Breast epithelium (tissue), 4 donors: Measurements from ENCODE around the gene RRP1. TPM values are rescaled to one million over a fixed set of nuclear protein-coding genes. Genes with fewer than 3 reads are reported as not detected.

Experiments used
- DNase-seq, 2 donors: peaks; one replicate each; pipeline ENCODE4 v3.0.0-alpha.2; 2019; ENCODE audit warnings: low spot score in 2 of 2
- H3K27ac ChIP-seq, 2 donors: fragments of 200-600 bp; sonication (generic) in 1 of 2; one replicate each; pipeline ENCODE4 v1.5.1; 2016 to 2019; ENCODE audit warnings: mild to moderate bottlenecking in 1 of 2
- H3K27me3 ChIP-seq, 2 donors: fragments of 200-600 bp; sonication (generic) in 1 of 2; one replicate each; pipeline versions ENCODE4 v1.5.1 to v1.6.0; 2017 to 2019; ENCODE audit warnings: control low read depth in 1 of 2, mild to moderate bottlenecking in 1 of 2
- H3K36me3 ChIP-seq: fragments of 200-600 bp; one replicate; pipeline ENCODE4 v1.5.1; 2019
- H3K4me1 ChIP-seq, 2 donors: fragments of 200-600 bp; sonication (generic); one replicate each; pipeline ENCODE4 v1.5.1; 2016 to 2019; ENCODE audit warnings: control low read depth in 1 of 2
- H3K4me3 ChIP-seq, 3 donors: fragments of 200-600 bp; sonication (generic); 1 replicate in 2 of 3; 2 replicates in 1 of 3; pipeline ENCODE4 v1.5.1; 2016 to 2019; ENCODE audit warnings: mild to moderate bottlenecking in 3 of 3, moderate library complexity in 2 of 3
- H3K9me3 ChIP-seq, 2 donors: fragments of 200-600 bp; sonication (generic) in 1 of 2; one replicate each; pipeline ENCODE4 v1.5.1; 2016 to 2019; ENCODE audit warnings: control low read depth in 1 of 2
- CTCF ChIP-seq, 3 donors: fragments of 450-650 bp; IDR thresholded peaks; one replicate each; pipeline ENCODE4 v1.5.1; 2016 to 2017; ENCODE audit warnings: antibody characterized with exemption in 3 of 3, mild to moderate bottlenecking in 3 of 3, moderate library complexity in 3 of 3
- POLR2A ChIP-seq: fragments of 450-650 bp; IDR thresholded peaks from one replicate; pipeline ENCODE4 v1.6.1; 2016; ENCODE audit warnings: antibody characterized with exemption, mild to moderate bottlenecking, moderate library complexity
- POLR2AphosphoS5 ChIP-seq, 3 donors: sonication (generic); formaldehyde crosslinking; IDR thresholded peaks; one replicate each; pipeline ENCODE4 v1.6.1; 2017; ENCODE audit warnings: antibody characterized with exemption in 3 of 3
- intact Hi-C: fragments of 100-400 bp; cut with DNase I; formaldehyde crosslinking; loops from one replicate; pipeline ENCODE4 v1.15.1; 2023; ENCODE audit warnings: low total_unique reads
- total RNA-seq, 3 donors: library from RNA; depleted of rRNA; stranded (reverse); fragments of >200 nt; gene quantifications; one replicate each; pipeline ENCODE4 v1.1.0, GENCODE V29; 2016

RRP1 gene
- total RNA-seq, 3 donors from 2014 or later: 15.4 to 22.9 (median 16.5) TPM

- Histone ChIP-seq H3K27ac (no peak overlapping the region), H3K4me1 (no peaks in the 10 kb centered on the region), H3K9me3 (no peaks in the 10 kb centered on the region), H3K27me3 (no peaks in the 10 kb centered on the region), H3K36me3 (peaks cover 3% of the 10 kb centered on the region), H3K4me3 (no peak overlapping the region)
- DNase-seq: no peak
- intact Hi-C loops: no loop called here
- no peak for TF ChIP-seq POLR2A
- no peak for TF ChIP-seq POLR2AphosphoS5 (IDR thresholded peaks at IDR 0.05)
- TF ChIP-seq CTCF (IDR thresholded peaks at IDR 0.05): no peak
Observed at GRCh38 chr21:43743947-43744346, 45.4 kb upstream of the RRP1 start.

GRCh38 chr21:43744725-43745124 lies 44.7 kb upstream of the RRP1 start:
- DNase-seq: no peak
- no peaks in the 10 kb centered on the region for H3K9me3 ChIP-seq
- TF ChIP-seq POLR2A (no peak), POLR2AphosphoS5 (IDR thresholded peaks at IDR 0.05) (no peak), CTCF (IDR thresholded peaks at IDR 0.05) (no peak)
- intact Hi-C loops: no loop called here
- H3K36me3 ChIP-seq: peaks cover 3% of the 10 kb centered on the region
- H3K4me1 ChIP-seq: no peaks in the 10 kb centered on the region
- H3K4me3 ChIP-seq: no peak overlapping the region
- no peaks in the 10 kb centered on the region for H3K27me3 ChIP-seq
- H3K27ac ChIP-seq: no peak overlapping the region

- Histone ChIP-seq H3K9me3 (no peaks in the 10 kb centered on the region), H3K36me3 (peaks cover 3% of the 10 kb centered on the region), H3K4me1 (no peaks in the 10 kb centered on the region), H3K27me3 (no peaks in the 10 kb centered on the region), H3K4me3 (no peak overlapping the region), H3K27ac (no peak overlapping the region)
- TF ChIP-seq POLR2A (no peak), CTCF (IDR thresholded peaks at IDR 0.05) (no peak), POLR2AphosphoS5 (IDR thresholded peaks at IDR 0.05) (no peak)
- intact Hi-C loops: no loop called here
- DNase-seq: no peak
Observed at GRCh38 chr21:43745772-43746517, 43.4 kb upstream of the RRP1 start.

- intact Hi-C loops: no loop called here
- no peak for DNase-seq
- TF ChIP-seq POLR2A (no peak), CTCF (IDR thresholded peaks at IDR 0.05) (no peak), POLR2AphosphoS5 (IDR thresholded peaks at IDR 0.05) (no peak)
- no peaks in the 10 kb centered on the region for H3K4me1 ChIP-seq
- no peaks in the 10 kb centered on the region for H3K27me3 ChIP-seq
- H3K27ac ChIP-seq: no peak overlapping the region
- H3K9me3 ChIP-seq: no peaks in the 10 kb centered on the region
- no peak overlapping the region for H3K4me3 ChIP-seq
- peaks cover 3% of the 10 kb centered on the region for H3K36me3 ChIP-seq
Observed at GRCh38 chr21:43748622-43749021, 40.8 kb upstream of the RRP1 start.

GRCh38 chr21:43749651-43750262 lies 39.6 kb upstream of the RRP1 start:
- Histone ChIP-seq H3K9me3 (no peaks in the 10 kb centered on the region), H3K4me3 (no peak overlapping the region), H3K36me3 (peaks cover 3% of the 10 kb centered on the region), H3K27ac (no peak overlapping the region), H3K4me1 (no peaks in the 10 kb centered on the region), H3K27me3 (no peaks in the 10 kb centered on the region)
- TF ChIP-seq CTCF (IDR thresholded peaks at IDR 0.05) (no peak), POLR2AphosphoS5 (IDR thresholded peaks at IDR 0.05) (no peak), POLR2A (no peak)
- DNase-seq: no peak
- intact Hi-C loops: no loop called here
